IPS DF 4.7 (cell line): Measurements from ENCODE around the gene ALOX12B.
"Not testable (repeated sequence)": the region's sequence is repeated elsewhere in the genome, so short reads cannot be mapped to it uniquely, and the experiment has no call there.

Source experiments
- DNase-seq: peaks from one replicate; pipeline ENCODE4 v3.0.0-alpha.2; 2013; ENCODE audit warnings: low spot score; ENCODE audit errors: extremely low read depth

ALOX12B gene

GRCh38 chr17:8118769-8119580 is 31.5 kb upstream of the ALOX12B start:
- DNase-seq = no peak

- no peak for DNase-seq
Measured at GRCh38 chr17:8117980-8118768, 30.7 kb upstream of the ALOX12B start, which contains the start of gene ALOXE3. ALOXE3 (minus strand) TSS chr17:8118514; CDS start chr17:8117990, 524 bp downstream.

GRCh38 chr17:8117367-8117979 is 30.0 kb upstream of the ALOX12B start:
- DNase-seq = no peak

DNA sequence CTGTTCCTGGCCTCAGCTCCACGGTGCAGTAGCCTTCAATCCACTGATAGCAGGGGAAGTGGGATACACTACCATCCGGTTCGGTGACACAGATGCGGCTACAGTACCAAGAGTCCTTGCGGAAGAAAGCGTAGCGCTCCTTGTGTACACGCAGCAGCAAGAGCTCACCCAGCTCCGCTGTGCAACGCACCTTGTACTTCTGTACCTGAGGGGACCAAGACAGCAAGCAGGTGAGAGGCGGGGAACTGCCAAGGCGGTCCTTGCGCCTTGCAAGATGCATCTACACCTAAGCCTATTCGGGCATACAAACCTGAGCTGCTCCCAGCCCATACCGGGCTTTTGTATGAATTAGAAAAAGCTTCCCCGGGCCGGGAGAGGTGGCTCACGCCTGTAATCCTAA is 29.3 kb upstream of the ALOX12B start:
- DNase-seq = no peak

DNA sequence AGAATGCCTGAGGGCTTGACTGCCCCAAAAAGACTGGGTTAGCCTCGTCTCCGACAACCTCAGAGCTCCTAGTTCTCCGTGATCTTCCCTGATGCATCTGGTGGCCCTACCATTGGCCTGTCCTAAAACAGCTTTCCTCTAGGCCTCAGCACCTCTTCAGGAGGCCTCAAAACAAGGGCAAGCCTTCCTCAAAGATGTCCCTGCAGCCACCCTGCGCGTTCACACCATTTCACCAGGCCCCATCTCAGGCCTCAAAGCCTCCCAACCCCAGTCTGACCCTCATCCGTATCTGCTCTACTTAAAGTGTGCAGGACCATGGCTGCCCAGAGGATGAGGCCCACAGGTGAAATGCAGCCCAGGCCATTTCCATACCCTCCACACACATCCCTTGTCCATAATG is 23.4 kb upstream of the ALOX12B start:
- DNase-seq = no peak

DNA sequence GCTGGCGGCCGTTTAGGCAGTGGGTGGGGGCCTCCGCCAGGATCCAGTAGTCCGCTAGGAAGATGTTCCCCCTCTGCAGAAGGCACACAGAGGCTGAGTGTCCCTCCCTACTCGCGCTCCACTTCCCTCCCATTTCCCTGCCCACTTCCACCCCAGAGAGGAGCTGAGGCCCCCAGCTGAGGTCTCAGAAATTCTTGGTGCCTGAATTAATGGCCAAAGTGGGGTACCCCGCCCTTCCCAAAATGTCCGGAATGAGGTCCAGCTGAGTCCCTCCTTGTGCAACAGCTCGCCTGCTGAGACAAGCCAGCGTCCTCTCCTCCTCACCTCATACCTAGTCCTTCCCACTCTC is 22.9 kb upstream of the ALOX12B start:
- no peak for DNase-seq

- DNase-seq = no peak
Measured at GRCh38 chr17:8109661-8110455, 22.3 kb upstream of the ALOX12B start.

DNA sequence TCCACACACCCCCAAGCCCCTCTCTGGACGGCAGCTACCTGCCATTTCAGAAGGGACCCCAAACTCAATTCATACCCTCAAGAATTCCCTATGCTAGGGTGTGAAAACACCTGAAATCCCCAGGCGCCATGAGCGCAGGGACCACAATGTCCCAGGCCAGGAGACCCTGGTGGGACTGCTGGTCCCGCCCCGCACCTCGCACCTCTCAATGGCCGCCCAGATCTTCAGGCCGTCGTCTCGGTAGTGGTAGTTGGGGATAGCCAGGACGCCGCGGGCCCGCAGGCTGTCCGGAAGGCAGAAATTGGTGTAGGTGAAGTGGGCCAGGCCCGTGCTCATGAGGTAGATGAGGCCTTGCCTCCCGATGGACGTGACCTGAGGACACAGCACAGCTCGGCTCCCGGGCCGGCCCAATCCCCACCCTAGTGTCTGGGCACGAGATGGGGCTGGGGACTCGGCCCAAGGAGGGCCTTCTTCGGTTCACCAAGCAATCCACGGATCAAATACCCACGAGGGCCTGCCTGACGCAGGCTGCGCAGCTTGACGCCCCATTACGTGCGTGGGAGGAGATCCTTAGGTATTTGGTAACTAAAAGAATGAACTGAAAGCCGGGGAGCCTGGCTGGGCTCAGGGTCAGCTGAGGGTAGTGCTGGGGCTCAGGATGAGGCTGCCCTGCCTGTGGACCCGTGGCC is 21.6 kb upstream of the ALOX12B start:
- DNase-seq = no peak

- not testable (repeated sequence) for DNase-seq
Measured at GRCh38 chr17:8106980-8107379, 19.5 kb upstream of the ALOX12B start.

DNA sequence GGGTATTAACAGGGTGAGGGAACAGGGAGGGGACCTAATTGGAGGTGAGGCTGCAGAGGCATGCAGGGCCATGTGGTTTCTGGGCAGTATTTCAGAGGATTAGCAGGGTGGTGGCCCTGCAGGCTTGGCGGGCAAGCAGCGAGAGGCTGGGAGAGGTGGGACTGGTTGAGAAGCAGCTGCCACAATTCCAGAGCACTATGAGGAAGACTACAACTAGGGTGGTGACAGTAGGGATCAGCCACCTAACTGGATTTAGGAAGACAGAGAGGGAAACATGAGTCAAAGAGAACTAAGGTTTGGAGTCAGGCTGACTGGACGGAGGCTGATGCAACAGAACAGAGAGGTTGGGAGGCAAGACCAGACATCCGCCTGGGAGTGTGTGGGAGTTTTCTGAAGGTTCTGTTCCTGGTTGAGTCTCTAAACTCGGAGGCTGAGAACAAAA is 18.5 kb upstream of the ALOX12B start:
- DNase-seq = no peak

DNA sequence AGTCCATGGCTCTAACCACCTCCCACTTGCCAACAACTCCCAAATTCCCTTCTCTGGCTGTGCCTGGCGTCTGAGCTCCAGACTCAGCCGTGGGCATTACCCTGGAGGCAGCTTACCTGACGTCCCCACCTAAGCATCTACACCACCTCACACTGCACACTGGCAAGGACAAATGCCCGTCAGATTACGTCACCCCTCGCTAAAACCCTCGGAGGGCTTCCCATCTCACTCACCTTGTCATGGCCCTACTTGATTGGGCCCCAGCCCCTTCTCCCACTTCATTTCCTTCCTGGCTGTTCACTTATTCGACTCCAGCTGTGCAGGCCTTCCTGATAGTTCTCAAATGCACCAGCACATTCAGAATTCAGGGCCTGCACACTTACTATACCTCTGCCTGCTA is 17.4 kb upstream of the ALOX12B start:
- no peak for DNase-seq

DNA sequence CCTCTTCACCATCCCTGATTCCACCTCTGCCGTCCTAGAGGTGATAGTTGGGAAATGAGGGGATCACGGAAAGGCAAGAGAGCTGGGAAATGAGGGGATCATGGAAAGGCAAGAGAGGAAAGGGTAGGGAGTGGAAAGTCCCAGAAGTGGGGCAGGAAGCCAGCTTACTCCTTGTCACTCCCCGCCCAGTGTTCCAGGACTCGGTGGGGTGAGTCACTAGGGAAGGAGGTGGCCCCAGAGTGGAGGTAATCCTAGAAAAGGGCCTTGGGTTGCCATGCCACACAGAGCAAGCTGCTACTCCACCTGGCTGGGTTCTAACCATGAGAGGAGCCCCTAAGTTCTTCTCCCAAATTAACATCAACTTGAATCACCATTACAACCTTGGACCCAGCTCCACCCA is 16.0 kb upstream of the ALOX12B start:
- no peak for DNase-seq

- no peak for DNase-seq
Measured at GRCh38 chr17:8101721-8102120, 14.2 kb upstream of the ALOX12B start.

GRCh38 chr17:8100763-8101162 is 13.2 kb upstream of the ALOX12B start:
- DNase-seq = no peak

DNA sequence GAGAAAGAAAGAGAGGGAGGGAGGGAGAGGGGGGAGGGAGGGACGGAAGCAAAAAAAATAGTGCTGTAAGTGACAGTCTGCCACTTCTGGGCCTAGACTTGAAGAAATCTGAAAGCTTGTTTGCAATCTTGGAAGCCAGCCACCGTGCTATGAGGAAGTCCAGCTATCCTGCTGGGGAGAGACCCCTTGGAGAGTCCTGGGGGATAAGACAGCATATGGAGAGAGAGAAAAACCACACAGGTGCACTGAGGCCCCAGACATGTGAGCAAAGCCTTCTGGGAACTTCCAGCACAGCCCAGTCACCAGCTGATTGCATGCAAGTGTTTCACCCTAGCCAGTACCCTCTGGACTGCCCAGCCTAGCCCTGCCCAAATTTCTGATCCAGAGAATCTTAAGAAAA is 12.6 kb upstream of the ALOX12B start:
- no peak for DNase-seq

GRCh38 chr17:8096541-8096940 is 9.0 kb upstream of the ALOX12B start:
- no peak for DNase-seq

GRCh38 chr17:8095361-8095760 is 7.8 kb upstream of the ALOX12B start:
- no peak for DNase-seq

DNA sequence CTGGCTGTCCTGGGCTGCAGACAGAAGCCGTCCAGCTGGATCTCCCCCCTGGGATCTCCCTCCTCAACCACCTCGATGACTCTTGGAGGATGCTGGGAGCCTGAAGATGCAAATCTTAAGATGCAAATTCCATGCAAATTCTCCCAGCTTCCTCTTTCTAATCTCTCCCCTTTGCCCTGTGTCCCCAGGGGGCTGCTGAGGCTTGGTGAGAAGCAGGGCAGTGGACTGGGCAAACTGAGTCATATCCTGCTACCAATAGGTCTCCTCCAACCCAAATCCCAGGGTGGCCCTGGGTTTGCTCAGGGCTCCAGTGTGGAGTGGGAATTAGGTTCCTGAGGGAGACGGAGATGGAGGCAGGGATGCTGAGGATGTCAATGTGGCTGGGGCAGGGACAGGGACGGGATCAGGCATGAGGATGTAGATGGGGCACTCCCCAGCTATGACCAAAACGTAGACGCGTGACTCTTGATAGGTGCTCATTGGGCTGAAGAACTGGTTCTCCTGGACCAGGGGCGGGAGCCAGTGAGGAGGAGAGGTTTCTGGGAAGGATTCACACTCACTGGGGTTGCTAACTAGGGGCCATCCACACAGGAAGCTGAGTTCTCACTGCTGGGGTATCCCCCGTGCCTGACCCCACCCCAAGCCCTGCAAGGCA is 3.6 kb upstream of the ALOX12B start:
- no peak for DNase-seq

- DNase-seq = no peak
Measured at GRCh38 chr17:8089728-8090127, 2.2 kb upstream of the ALOX12B start.

DNA sequence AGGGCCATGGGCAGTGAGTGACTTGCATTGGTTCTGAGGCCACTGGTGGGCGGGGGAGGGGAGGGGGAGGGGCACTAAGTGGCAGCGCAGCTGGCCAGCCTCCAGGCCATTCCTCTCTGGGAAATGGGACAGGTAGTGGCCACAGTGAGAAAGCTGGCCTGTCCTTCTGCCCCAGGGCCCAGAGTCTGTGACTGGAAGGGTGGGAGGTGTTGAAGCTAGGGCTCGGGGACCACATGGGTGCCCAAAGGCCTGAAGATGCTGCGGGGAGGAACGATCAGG is 375 bp upstream of the ALOX12B start:
- no peak for DNase-seq

DNA sequence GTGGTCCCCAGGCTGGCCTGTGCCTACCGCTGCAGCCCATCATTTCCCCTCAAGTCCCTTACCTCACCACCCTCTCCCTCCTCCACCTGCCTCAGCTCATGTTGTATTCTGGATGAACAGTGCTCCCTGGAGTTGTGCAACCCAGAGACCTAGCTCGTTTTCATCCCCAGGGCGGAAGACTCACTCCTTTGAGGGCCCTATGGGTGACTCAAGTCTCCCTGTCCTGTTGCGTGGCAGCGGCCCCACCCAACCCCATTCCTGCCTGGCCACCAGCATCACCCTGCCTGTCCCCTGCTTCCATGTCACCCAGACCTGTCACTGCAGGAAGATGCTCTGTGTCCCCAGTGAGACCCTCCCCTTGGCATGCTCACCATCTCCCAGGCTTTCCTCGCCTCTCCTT is 3.3 kb downstream of the ALOX12B start:
- no peak for DNase-seq
